ENCODE data around the gene ABCC1.

- TF ChIP-seq CTCF (IDR thresholded peaks at IDR 0.05; ENCODE audit: low read depth, low read length), result no peak
- no peak for TF ChIP-seq EZH2phosphoT487 (IDR thresholded peaks at IDR 0.05; ENCODE audit: low read depth)
These were observed 198.0 kb downstream of the ABCC1 start for GRCh38 chr16:16147316-16147999.
